ENCODE data around the gene MX2. TPM values are rescaled to one million over a fixed set of nuclear protein-coding genes. Genes with fewer than 3 reads are reported as not detected.

MX2 gene
- total and polyA plus RNA-seq, 2 donors (not counting 3 experiments of a cell fraction or from before 2014, with no cell fraction given), result 0.01 TPM; not detected in 1

DNA sequence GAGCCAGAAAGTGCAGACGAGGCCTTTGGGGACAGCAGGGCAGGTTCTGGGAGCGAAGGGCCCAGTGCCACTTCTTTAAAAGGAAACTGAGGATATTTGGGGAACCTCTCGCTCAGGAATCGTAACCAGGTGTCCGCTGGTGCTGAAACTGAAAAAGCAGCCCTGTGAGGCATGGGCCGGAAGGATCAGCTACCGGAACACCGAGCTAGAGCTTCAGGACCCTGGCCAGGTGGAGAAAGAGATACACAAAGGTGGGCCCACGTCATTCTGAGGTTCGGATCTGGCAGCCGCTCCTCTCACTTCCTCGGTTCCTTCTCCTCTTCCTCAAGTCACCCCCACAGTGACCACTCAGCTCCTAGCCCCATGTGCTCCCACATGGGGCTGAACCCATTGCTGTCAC lies 18.1 kb downstream of the MX2 start:
- no peaks in the 10 kb centered on the region for H3K9me3 ChIP-seq (replicated peaks; ENCODE audit: control insufficient read depth, insufficient read depth, low read length)
- H3K4me1 ChIP-seq (ENCODE audit: control insufficient read depth, extremely low read depth, insufficient read depth, low read length), result no peaks in the 10 kb centered on the region
- no peaks in the 10 kb centered on the region for H3K9me1 ChIP-seq (replicated peaks; ENCODE audit: control insufficient read depth, extremely low read depth, insufficient read depth, low read length)
- TF ChIP-seq MYC (IDR thresholded peaks at IDR 0.05; ENCODE audit: low read depth, low read length) (no peak), POLR2A (IDR thresholded peaks at IDR 0.05; ENCODE audit: low read depth, low read length) (no peak), JUN (IDR thresholded peaks at IDR 0.05; ENCODE audit: borderline replicate concordance, insufficient read depth, insufficient read length, low read depth) (no peak), FOS (IDR thresholded peaks at IDR 0.05; ENCODE audit: borderline replicate concordance, insufficient read depth, low read length) (no peak), EZH2 (IDR thresholded peaks at IDR 0.05; ENCODE audit: borderline replicate concordance, low read depth, low read length, severe bottlenecking) (no peak), POLR2AphosphoS5 (IDR thresholded peaks at IDR 0.05; ENCODE audit: insufficient read depth, low read depth, low read length) (no peak)
- intact Hi-C loops (cut with micrococcal nuclease) (no loop called here), dilution Hi-C loops (cut with MboI; ENCODE audit: extremely low pct_ligation_motif_present, low sequenced_read_pairs) (no loop called here)
- no TSS peak for BruUV-seq (replicated peaks)
- H3K27ac ChIP-seq (ENCODE audit: insufficient read depth, low read depth, low read length), result no peak overlapping the region
- no peak overlapping the region for H3K9ac ChIP-seq (replicated peaks; ENCODE audit: extremely low read depth, insufficient read depth, low read length)
- DNase-seq (ENCODE audit: low read depth, low spot score) (no peak), FAIRE-seq (no peak)
- H4K20me1 ChIP-seq (replicated peaks; ENCODE audit: control insufficient read depth, extremely low read depth, insufficient read depth, low read length), result no peaks in the 10 kb centered on the region
- H3K36me3 ChIP-seq (ENCODE audit: control insufficient read depth in 2 of 2, extremely low read depth in 1 of 2, insufficient read depth in 2 of 2, low read length in 2 of 2), result no peaks in the 10 kb centered on the region
- ChIA-PET POLR2A (no interaction called here), CTCF (no interaction called here)
- H3K4me3 ChIP-seq (replicated peaks in 1 of 3; ENCODE audit: insufficient read depth in 1 of 3, low read depth in 1 of 3, low read length in 3 of 3), result no peak overlapping the region
- no peak overlapping the region for H2AFZ ChIP-seq (ENCODE audit: low read depth, low read length)
- no peak overlapping the region for H3K4me2 ChIP-seq (ENCODE audit: insufficient read depth, low read length)
- no peaks in the 10 kb centered on the region for H3K79me2 ChIP-seq (ENCODE audit: control insufficient read depth, insufficient read depth, low read length)
- H3K27me3 ChIP-seq (ENCODE audit: control insufficient read depth in 2 of 2, insufficient read depth in 2 of 2, low read length in 2 of 2), result no peaks in the 10 kb centered on the region

DNA sequence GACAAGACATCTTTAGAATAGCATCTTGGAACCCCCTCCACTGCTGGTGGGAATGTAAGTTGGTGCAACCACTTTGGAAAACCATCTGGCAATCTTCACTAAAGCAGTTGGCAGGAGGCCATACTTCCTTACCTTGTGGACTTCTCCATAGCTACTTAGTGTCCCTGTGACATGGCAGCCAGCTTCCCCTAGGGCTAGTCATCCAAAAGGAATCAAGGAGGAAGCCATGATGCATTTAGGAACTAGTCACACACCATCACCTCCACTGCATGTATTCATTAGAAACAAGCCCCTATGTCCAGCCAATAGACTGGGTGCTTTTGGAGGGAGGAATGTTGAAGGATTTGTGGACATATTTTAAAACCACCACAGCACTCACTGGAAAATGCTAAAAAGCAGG lies 19.9 kb downstream of the MX2 start:
- Histone ChIP-seq H3K4me2 (ENCODE audit: insufficient read depth, low read length) (no peak overlapping the region), H3K9me3 (replicated peaks; ENCODE audit: control insufficient read depth, insufficient read depth, low read length) (no peaks in the 10 kb centered on the region), H3K79me2 (ENCODE audit: control insufficient read depth, insufficient read depth, low read length) (no peaks in the 10 kb centered on the region), H3K9ac (replicated peaks; ENCODE audit: extremely low read depth, insufficient read depth, low read length) (no peak overlapping the region), H3K27ac (ENCODE audit: insufficient read depth, low read depth, low read length) (no peak overlapping the region), H4K20me1 (replicated peaks; ENCODE audit: control insufficient read depth, extremely low read depth, insufficient read depth, low read length) (no peaks in the 10 kb centered on the region), H2AFZ (ENCODE audit: low read depth, low read length) (no peak overlapping the region), H3K9me1 (replicated peaks; ENCODE audit: control insufficient read depth, extremely low read depth, insufficient read depth, low read length) (no peaks in the 10 kb centered on the region), H3K4me3 (replicated peaks in 1 of 3; ENCODE audit: insufficient read depth in 1 of 3, low read depth in 1 of 3, low read length in 3 of 3) (no peak overlapping the region), H3K27me3 (ENCODE audit: control insufficient read depth in 2 of 2, insufficient read depth in 2 of 2, low read length in 2 of 2) (no peaks in the 10 kb centered on the region), H3K36me3 (ENCODE audit: control insufficient read depth in 2 of 2, extremely low read depth in 1 of 2, insufficient read depth in 2 of 2, low read length in 2 of 2) (no peaks in the 10 kb centered on the region), H3K4me1 (ENCODE audit: control insufficient read depth, extremely low read depth, insufficient read depth, low read length) (no peaks in the 10 kb centered on the region)
- intact Hi-C loops (cut with micrococcal nuclease) (no loop called here), dilution Hi-C loops (cut with MboI; ENCODE audit: extremely low pct_ligation_motif_present, low sequenced_read_pairs) (no loop called here)
- FAIRE-seq (no peak), DNase-seq (ENCODE audit: low read depth, low spot score) (no peak)
- TF ChIP-seq MYC (IDR thresholded peaks at IDR 0.05; ENCODE audit: low read depth, low read length), result no peak
- ChIA-PET POLR2A (no interaction called here), CTCF (no interaction called here)
- BruUV-seq (replicated peaks), result no TSS peak

Data from endothelial cell of umbilical vein (primary cell).